ENCODE results near the gene CD247.
"Not testable (repeated sequence)": the region's sequence is repeated elsewhere in the genome, so short reads cannot be mapped to it uniquely, and the experiment has no call there.

Gene CD247

GRCh38 chr1:167518331-167518700, at the start of gene CD247:
TSS of gene CD247 (minus strand) at chr1:167518529. CDS start at chr1:167518465, 64 bp downstream.
- intact Hi-C loops (cut with DNase I), result no loop called here
- peak in 1 of 42 donors; percentile 23 for DNase-seq

- intact Hi-C loops (cut with DNase I), result no loop called here
- no peak for DNase-seq
These were observed 49.3 kb upstream of the CD247 start for GRCh38 chr1:167567663-167568062.

- no peak for DNase-seq
- intact Hi-C loops (cut with DNase I), result no loop called here
These were observed 48.4 kb upstream of the CD247 start for GRCh38 chr1:167566766-167567165.

GRCh38 chr1:167565922-167566321, 47.6 kb upstream of the CD247 start:
- DNase-seq, result no peak
- intact Hi-C loops (cut with DNase I), result no loop called here

GRCh38 chr1:167564612-167565270, 46.4 kb upstream of the CD247 start:
- intact Hi-C loops (cut with DNase I), result no loop called here
- DNase-seq, result peak in 4 of 42 donors; percentile 15 to 48 (median 29)

GRCh38 chr1:167563579-167564246, 45.4 kb upstream of the CD247 start:
- peak in 18 of 42 donors; percentile 7 to 56 (median 30) for DNase-seq
- intact Hi-C loops (cut with DNase I), result no loop called here

GRCh38 chr1:167562702-167563101, 44.4 kb upstream of the CD247 start:
- DNase-seq, result no peak

GRCh38 chr1:167561753-167562152, 43.4 kb upstream of the CD247 start:
- intact Hi-C loops (cut with DNase I), result no loop called here
- no peak for DNase-seq

More at GRCh38 chr1:167562702-167563101, 44.4 kb upstream of the CD247 start:
- intact Hi-C loops (cut with DNase I), result no loop called here

- intact Hi-C loops (cut with DNase I), result no loop called here
These were observed 37.8 kb upstream of the CD247 start for GRCh38 chr1:167555971-167556714.

GRCh38 chr1:167555072-167555471, 36.7 kb upstream of the CD247 start:
- DNase-seq; intact Hi-C loops (cut with DNase I): not testable (repeated sequence)

More at GRCh38 chr1:167555971-167556714, 37.8 kb upstream of the CD247 start:
- DNase-seq, result peak; percentile 24 to 95 (median 86)

- intact Hi-C loops (cut with DNase I), result no loop called here
- peak in 3 of 42 donors; percentile 11 to 47 (median 26) for DNase-seq
These were observed 35.9 kb upstream of the CD247 start for GRCh38 chr1:167554028-167554779.

GRCh38 chr1:167553136-167554027, 35.1 kb upstream of the CD247 start, which contains the start of gene CREG1:
TSS of gene CREG1 (minus strand) at chr1:167553762.
- DNase-seq, result peak; percentile 87 to 98 (median 95)
- intact Hi-C loops (cut with DNase I), result no loop called here

- no peak for DNase-seq
- intact Hi-C loops (cut with DNase I), result no loop called here
These were observed 33.0 kb upstream of the CD247 start for GRCh38 chr1:167551362-167551761.

- intact Hi-C loops (cut with DNase I), result no loop called here
These were observed 30.0 kb upstream of the CD247 start for GRCh38 chr1:167548059-167548932.

GRCh38 chr1:167546935-167547334, 28.6 kb upstream of the CD247 start:
- intact Hi-C loops (cut with DNase I), result no loop called here
- no peak for DNase-seq

More at GRCh38 chr1:167548059-167548932, 30.0 kb upstream of the CD247 start:
- DNase-seq, result no peak

GRCh38 chr1:167545349-167545748, 27.0 kb upstream of the CD247 start:
- DNase-seq, result no peak
- intact Hi-C loops (cut with DNase I), result no loop called here

- DNase-seq, result peak in 1 of 42 donors; percentile 41
- intact Hi-C loops (cut with DNase I), result no loop called here
These were observed 26.2 kb upstream of the CD247 start for GRCh38 chr1:167544447-167545093.
